Duodenal mucosa (tissue), 2 donors: ENCODE results near the gene MSX2.

Source experiments
- H3K27ac ChIP-seq: one replicate; pipeline ENCODE4 v1.7.0; 2013; ENCODE audit warnings: low read depth, low read length
- H3K27me3 ChIP-seq, 2 donors: one replicate each; pipeline ENCODE4 v1.7.0; 2013; ENCODE audit warnings: low read length in 2 of 2, control low read depth in 1 of 2; ENCODE audit not compliant: insufficient read depth in 2 of 2, control insufficient read depth in 1 of 2
- H3K36me3 ChIP-seq, 2 donors: one replicate each; pipeline ENCODE4 v1.7.0; 2013; ENCODE audit warnings: low read length in 2 of 2, control low read depth in 1 of 2; ENCODE audit not compliant: insufficient read depth in 2 of 2, control insufficient read depth in 1 of 2
- H3K4me1 ChIP-seq, 2 donors: one replicate each; pipeline ENCODE4 v1.7.0; 2013; ENCODE audit warnings: low read length in 2 of 2, control low read depth in 1 of 2; ENCODE audit not compliant: insufficient read depth in 2 of 2, control insufficient read depth in 1 of 2
- H3K4me3 ChIP-seq, 2 donors: one replicate each; pipeline ENCODE4 v1.7.0; 2013; ENCODE audit warnings: low read length in 2 of 2, low read depth in 1 of 2
- H3K9ac ChIP-seq, 2 donors: one replicate each; pipeline ENCODE4 v1.7.0; 2013; ENCODE audit warnings: low read length in 2 of 2, low read depth in 1 of 2
- H3K9me3 ChIP-seq, 2 donors: one replicate each; pipeline ENCODE4 v1.7.0; 2013; ENCODE audit warnings: low read length in 2 of 2, control low read depth in 1 of 2; ENCODE audit not compliant: control insufficient read depth in 1 of 2

MSX2 gene

GRCh38 chr5:174717826-174718455, 6.4 kb upstream of the MSX2 start:
- Histone ChIP-seq H3K27ac (no peak overlapping the region), H3K4me3 (no peak overlapping the region), H3K9me3 (no peaks in the 10 kb centered on the region), H3K4me1 (no peaks in the 10 kb centered on the region), H3K36me3 (no peaks in the 10 kb centered on the region), H3K9ac (no peak overlapping the region), H3K27me3 (peaks cover 60 to 61% of the 10 kb centered on the region in 2 donors)

DNA sequence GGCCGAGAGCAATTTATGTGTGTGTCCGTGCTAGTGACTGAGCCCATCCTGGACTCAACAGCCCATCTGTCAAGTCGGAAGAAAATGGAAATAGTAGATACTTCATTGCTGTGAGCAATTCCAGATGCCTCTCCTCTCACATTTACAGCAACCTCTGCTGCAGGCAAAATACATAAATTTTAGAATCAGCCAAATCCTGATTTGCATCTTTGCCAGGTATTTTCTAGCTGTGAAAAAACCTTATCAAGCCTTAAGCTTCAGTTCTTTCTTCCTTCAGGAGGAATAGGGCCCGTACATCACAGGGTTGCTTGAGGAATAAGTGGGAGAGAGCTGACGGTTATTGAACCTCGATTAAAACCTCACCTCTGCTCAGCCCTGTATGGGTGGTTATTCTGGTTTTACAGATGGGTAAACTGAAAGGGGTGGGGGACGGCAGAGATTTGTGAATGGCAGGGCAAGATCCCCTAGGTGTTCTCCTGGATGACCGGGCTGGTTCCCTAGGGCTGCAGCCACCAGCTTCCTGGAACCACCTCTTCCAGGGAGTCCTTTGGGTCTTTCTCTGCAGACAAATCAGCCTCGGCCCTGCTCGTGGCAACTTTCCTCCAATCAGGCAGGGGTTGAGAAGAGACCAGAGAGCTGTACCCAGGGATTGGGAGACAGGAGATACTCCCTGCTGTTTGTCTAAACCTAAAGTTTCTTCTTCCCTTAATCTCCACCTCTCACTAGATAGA, 5.3 kb upstream of the MSX2 start:
- H3K27me3 ChIP-seq, result peaks cover 68 to 71% of the 10 kb centered on the region in 2 donors

GRCh38 chr5:174719793-174720611, 4.4 kb upstream of the MSX2 start:
- no peak overlapping the region for H3K4me3 ChIP-seq
- H3K4me1 ChIP-seq, result peaks cover 0 to 4% of the 10 kb centered on the region in 2 donors

More for the DNA sequence above, 5.3 kb upstream of the MSX2 start:
- H3K36me3 ChIP-seq, result no peaks in the 10 kb centered on the region
- H3K27ac ChIP-seq, result no peak overlapping the region
- no peak overlapping the region for H3K4me3 ChIP-seq
- no peak overlapping the region for H3K9ac ChIP-seq
- no peaks in the 10 kb centered on the region for H3K9me3 ChIP-seq
- no peaks in the 10 kb centered on the region for H3K4me1 ChIP-seq

DNA sequence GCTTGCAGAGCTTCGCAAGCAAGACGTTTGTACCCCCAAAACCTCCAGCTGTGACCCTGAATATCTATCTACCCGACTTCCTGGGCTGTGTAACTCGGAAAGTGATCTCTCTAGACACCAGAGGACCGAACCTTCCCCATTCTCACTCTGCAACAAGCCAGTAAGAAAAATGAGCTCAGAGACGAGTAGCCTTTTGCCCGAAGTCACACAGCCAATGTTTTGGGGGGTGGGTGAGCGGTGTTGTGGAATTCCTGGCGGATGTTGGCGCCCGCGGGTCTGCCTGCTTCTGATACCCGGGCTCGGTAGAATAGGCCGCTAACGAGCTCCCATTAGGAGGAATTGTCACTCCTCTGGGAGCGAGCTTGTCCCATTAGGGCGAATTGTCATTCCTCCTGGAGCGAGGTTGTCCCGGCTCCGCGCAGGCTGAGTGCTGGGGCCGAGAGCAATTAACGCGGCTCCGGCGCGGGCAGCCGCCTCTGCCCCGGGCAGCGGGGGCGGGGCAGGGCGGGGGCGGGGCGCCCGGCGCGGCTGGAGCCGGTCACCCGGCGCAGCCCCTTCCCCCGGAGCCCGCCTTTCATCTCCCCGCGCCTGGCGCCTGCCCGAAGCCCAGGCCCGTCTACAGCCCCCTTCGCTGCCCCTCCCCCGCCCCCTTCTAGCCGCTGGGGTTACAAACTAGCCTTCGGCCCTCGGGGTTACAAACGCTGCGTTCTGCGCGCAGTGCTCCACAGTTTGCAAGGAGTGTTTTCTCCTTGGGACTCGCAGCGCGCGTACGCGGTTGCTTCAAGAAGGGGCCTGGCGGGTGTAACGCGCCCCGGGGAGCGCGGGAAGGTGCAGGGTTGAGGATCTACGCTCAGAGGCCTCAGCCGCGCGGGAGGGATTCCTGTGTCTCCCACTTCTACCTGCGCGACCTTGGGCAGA, 3.5 kb upstream of the MSX2 start:
- Histone ChIP-seq H3K4me1 (peaks cover 6 to 9% of the 10 kb centered on the region in 2 donors), H3K36me3 (no peaks in the 10 kb centered on the region), H3K4me3 (no peak overlapping the region), H3K9me3 (no peaks in the 10 kb centered on the region), H3K27ac (no peak overlapping the region), H3K9ac (no peak overlapping the region), H3K27me3 (peaks cover 78 to 81% of the 10 kb centered on the region in 2 donors)

More at GRCh38 chr5:174719793-174720611, 4.4 kb upstream of the MSX2 start:
- Histone ChIP-seq H3K36me3 (no peaks in the 10 kb centered on the region), H3K9ac (no peak overlapping the region), H3K27me3 (peaks cover 73% of the 10 kb centered on the region in 2 donors), H3K27ac (no peak overlapping the region), H3K9me3 (no peaks in the 10 kb centered on the region)

DNA sequence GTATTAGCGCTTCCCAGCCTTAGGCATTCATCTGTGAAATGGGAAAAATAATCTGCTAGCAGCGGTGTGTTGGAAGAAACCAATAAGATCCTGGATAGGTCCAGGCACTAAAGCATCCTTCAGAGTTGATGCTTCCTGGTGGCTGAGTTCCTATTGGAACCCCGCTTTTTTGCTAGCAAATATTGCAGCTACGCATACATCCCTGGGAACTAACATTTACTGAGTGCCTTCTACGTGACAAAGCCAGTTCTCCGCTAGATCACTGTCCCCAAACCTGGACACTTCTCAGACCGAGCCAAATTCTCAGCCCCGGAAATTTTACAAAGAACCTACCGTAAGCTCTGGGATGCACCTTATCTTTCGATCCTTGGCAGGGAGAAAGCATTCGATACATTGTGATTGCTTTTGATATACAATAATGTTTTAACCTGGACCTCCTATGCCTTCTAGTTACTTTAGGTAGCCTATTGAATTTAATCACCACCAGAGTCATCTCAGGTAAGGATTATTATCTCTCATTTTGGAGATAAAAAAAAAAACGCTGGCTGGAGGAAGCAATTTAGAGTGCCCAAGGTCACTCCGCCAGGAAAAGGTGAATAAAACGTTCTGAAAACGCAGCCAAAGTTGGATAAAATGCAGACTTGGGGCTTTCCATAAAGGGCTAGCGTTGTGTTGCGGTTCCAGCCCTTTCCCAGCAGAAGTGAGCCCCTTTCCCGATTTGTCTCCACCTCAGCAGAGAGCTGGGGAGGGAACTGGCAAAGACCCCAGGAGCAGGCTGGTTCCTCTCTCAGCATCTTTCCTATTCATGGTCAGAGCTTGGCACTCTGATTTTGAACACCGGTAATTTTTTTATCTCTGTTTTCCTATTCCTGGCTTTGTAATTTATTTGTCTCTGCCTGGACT, 2.6 kb upstream of the MSX2 start:
- Histone ChIP-seq H3K9ac (no peak overlapping the region), H3K27ac (no peak overlapping the region), H3K36me3 (no peaks in the 10 kb centered on the region), H3K4me3 (no peak overlapping the region), H3K27me3 (peaks cover 82 to 83% of the 10 kb centered on the region in 2 donors), H3K4me1 (peaks cover 6 to 9% of the 10 kb centered on the region in 2 donors), H3K9me3 (no peaks in the 10 kb centered on the region)

DNA sequence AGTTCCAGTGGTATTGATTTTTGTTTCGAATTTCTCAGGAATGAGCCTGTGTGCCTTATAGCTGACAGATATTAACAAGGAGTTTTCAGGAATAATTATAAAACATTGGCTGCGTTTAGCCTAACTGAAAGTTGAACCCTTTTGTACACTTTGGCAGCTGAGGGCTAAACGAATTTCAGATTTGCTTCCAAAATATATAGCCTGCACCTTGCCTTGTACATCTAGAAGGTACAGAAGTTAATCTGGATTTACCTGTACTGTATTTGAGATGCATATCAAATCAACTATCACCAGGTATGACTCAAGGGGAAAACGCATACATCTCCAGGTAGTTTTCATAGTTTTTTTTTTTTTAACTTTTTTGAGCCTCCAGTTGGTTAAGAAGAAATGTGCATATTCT, 1.9 kb upstream of the MSX2 start:
- Histone ChIP-seq H3K9ac (no peak overlapping the region), H3K27ac (no peak overlapping the region), H3K4me3 (no peak overlapping the region), H3K4me1 (peaks cover 6 to 9% of the 10 kb centered on the region in 2 donors), H3K27me3 (peaks cover 81% of the 10 kb centered on the region in 2 donors), H3K36me3 (no peaks in the 10 kb centered on the region), H3K9me3 (no peaks in the 10 kb centered on the region)

GRCh38 chr5:174723315-174723978, 935 bp upstream of the MSX2 start:
- H3K27ac ChIP-seq, result no peak overlapping the region
- H3K4me3 ChIP-seq, result peak overlapping the region; percentile 71
- no peaks in the 10 kb centered on the region for H3K9me3 ChIP-seq
- H3K9ac ChIP-seq, result peak overlapping the region in 1 of 2 donors; percentile 45
- no peaks in the 10 kb centered on the region for H3K36me3 ChIP-seq
- peaks cover 72 to 78% of the 10 kb centered on the region in 2 donors for H3K27me3 ChIP-seq
- H3K4me1 ChIP-seq, result peaks cover 6 to 9% of the 10 kb centered on the region in 2 donors

DNA sequence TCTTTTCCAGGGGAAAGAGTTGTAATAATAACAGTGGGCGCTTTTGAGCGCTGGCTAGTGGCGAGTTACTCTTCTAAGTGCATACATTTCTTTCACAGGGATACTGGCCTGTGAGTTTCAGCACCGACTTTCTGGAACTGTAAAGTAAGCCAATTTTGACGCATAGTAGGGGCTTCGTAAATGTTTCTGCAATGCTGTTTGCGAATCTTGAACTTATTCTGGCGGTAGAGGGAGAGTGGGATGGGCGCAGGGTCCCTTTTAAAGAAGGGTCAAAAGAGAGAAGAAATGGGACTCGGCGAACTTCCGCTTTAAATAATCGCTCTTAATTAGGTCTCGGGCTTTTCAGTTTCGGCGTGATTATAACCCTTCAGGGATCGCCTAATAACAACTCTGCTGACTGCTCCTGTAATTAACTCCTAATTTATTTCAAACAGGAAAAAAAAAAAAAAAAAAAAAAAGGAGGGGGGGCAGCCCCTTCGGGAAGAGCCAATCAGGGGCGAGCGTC, 351 bp upstream of the MSX2 start:
- Histone ChIP-seq H3K27ac (no peak overlapping the region), H3K36me3 (no peaks in the 10 kb centered on the region), H3K27me3 (peaks cover 66 to 76% of the 10 kb centered on the region in 2 donors), H3K4me3 (peak overlapping the region; percentile 71), H3K9ac (peak overlapping the region; percentile 21 to 45), H3K4me1 (peaks cover 6 to 9% of the 10 kb centered on the region in 2 donors), H3K9me3 (no peaks in the 10 kb centered on the region)
